ENCODE data around the gene APIP. TPM values are rescaled to one million over a fixed set of nuclear protein-coding genes. Genes with fewer than 3 reads are reported as not detected.
A peak's percentile ranks its signal among the peaks of the same experiment; 100 is the strongest.

Gene APIP
- polyA plus RNA-seq, 1 donor (not counting 4 experiments of a cell fraction or from before 2014, with no cell fraction given), result 10.9 TPM

DNA sequence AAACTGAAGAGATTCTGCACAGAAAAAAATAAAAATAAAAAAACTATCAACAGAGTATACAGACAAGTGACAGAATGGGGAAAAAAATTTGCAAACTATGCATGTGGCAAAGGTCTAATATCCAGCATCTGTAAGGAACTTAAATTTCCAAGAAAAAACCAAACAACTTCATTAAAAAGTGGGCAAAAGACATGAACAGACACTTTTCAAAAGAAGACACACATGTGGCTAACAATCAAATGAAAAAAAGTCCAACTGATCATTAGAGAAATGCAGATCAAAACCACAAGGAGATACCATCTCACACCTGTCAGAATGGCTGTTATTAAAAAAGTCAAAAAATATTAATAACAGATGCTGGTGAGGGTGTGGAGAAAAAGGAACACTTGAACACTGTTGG is 64.3 kb downstream of the APIP start:
- Histone ChIP-seq H3K4me1 (ENCODE audit: control insufficient read depth, extremely low read depth, insufficient read depth, low read length) (peaks cover 4% of the 10 kb centered on the region), H3K36me3 (ENCODE audit: control insufficient read depth in 2 of 2, extremely low read depth in 1 of 2, insufficient read depth in 2 of 2, low read length in 2 of 2) (no peaks in the 10 kb centered on the region), H2AFZ (ENCODE audit: control insufficient read depth, low read length) (no peak overlapping the region), H3K9me1 (ENCODE audit: control insufficient read depth, extremely low read depth, insufficient read depth, low read length) (no peaks in the 10 kb centered on the region), H3K27me3 (ENCODE audit: control insufficient read depth, extremely low read depth, insufficient read depth, low read length) (no peaks in the 10 kb centered on the region), H3K79me2 (ENCODE audit: control insufficient read depth, insufficient read depth, low read length) (no peaks in the 10 kb centered on the region), H3K4me3 (ENCODE audit: control insufficient read depth in 2 of 3, extremely low read depth in 1 of 3, insufficient read depth in 2 of 3, low read depth in 1 of 3, low read length in 3 of 3) (no peak overlapping the region), H4K20me1 (ENCODE audit: control insufficient read depth, extremely low read depth, insufficient read depth, low read length) (no peaks in the 10 kb centered on the region), H3K9me3 (ENCODE audit: control insufficient read depth, low read depth, low read length) (no peaks in the 10 kb centered on the region), H3K4me2 (ENCODE audit: control insufficient read depth, extremely low read depth, insufficient read depth, low read depth, low read length) (no peak overlapping the region), H3K27ac (ENCODE audit: control insufficient read depth, insufficient read depth, low read length) (no peak overlapping the region), H3K9ac (ENCODE audit: control insufficient read depth, extremely low read depth, insufficient read depth, low read length) (no peak overlapping the region)
- TF ChIP-seq EZH2 (IDR thresholded peaks at IDR 0.05; ENCODE audit: low read length) (no peak), CTCF (optimal IDR thresholded peaks at IDR 0.05 in 1 of 3, IDR thresholded peaks at IDR 0.05 in 1 of 3, conservative IDR thresholded peaks at IDR 0.05 in 1 of 3; ENCODE audit: extremely low read depth in 1 of 3, insufficient read depth in 2 of 3, low read length in 3 of 3) (no peak)
- DNase-seq (ENCODE audit: low read depth, low spot score), result no peak
- no peak for FAIRE-seq
- dilution Hi-C loops (cut with MboI; ENCODE audit: extremely low pct_ligation_motif_present, low sequenced_read_pairs), result no loop called here

GRCh38 chr11:34850334-34850733 is 65.8 kb downstream of the APIP start:
- Histone ChIP-seq H3K79me2 (ENCODE audit: control insufficient read depth, insufficient read depth, low read length) (no peaks in the 10 kb centered on the region), H3K4me1 (ENCODE audit: control insufficient read depth, extremely low read depth, insufficient read depth, low read length) (peaks cover 4% of the 10 kb centered on the region), H3K27me3 (ENCODE audit: control insufficient read depth, extremely low read depth, insufficient read depth, low read length) (no peaks in the 10 kb centered on the region), H3K27ac (ENCODE audit: control insufficient read depth, insufficient read depth, low read length) (no peak overlapping the region), H3K4me3 (ENCODE audit: control insufficient read depth in 2 of 3, extremely low read depth in 1 of 3, insufficient read depth in 2 of 3, low read depth in 1 of 3, low read length in 3 of 3) (no peak overlapping the region), H3K9me1 (ENCODE audit: control insufficient read depth, extremely low read depth, insufficient read depth, low read length) (no peaks in the 10 kb centered on the region), H2AFZ (ENCODE audit: control insufficient read depth, low read length) (no peak overlapping the region), H4K20me1 (ENCODE audit: control insufficient read depth, extremely low read depth, insufficient read depth, low read length) (no peaks in the 10 kb centered on the region), H3K36me3 (ENCODE audit: control insufficient read depth in 2 of 2, extremely low read depth in 1 of 2, insufficient read depth in 2 of 2, low read length in 2 of 2) (no peaks in the 10 kb centered on the region), H3K4me2 (ENCODE audit: control insufficient read depth, extremely low read depth, insufficient read depth, low read depth, low read length) (peak overlapping the region; percentile 22), H3K9ac (ENCODE audit: control insufficient read depth, extremely low read depth, insufficient read depth, low read length) (no peak overlapping the region), H3K9me3 (ENCODE audit: control insufficient read depth, low read depth, low read length) (no peaks in the 10 kb centered on the region)
- no peak for FAIRE-seq
- no peak for TF ChIP-seq EZH2 (IDR thresholded peaks at IDR 0.05; ENCODE audit: low read length)
- no peak for TF ChIP-seq CTCF (optimal IDR thresholded peaks at IDR 0.05 in 1 of 3, IDR thresholded peaks at IDR 0.05 in 1 of 3, conservative IDR thresholded peaks at IDR 0.05 in 1 of 3; ENCODE audit: extremely low read depth in 1 of 3, insufficient read depth in 2 of 3, low read length in 3 of 3)
- no peak for DNase-seq (ENCODE audit: low read depth, low spot score)
- dilution Hi-C loops (cut with MboI; ENCODE audit: extremely low pct_ligation_motif_present, low sequenced_read_pairs), result no loop called here
